ENCODE data around the gene ADAMTS7.

ADAMTS7 gene

GRCh38 chr15:78811825-78812183 lies 540 bp upstream of the ADAMTS7 start:
- TF ChIP-seq ZFX (IDR thresholded peaks at IDR 0.05; ENCODE audit: borderline replicate concordance) (no peak), CTCF (IDR thresholded peaks at IDR 0.05) (no peak)
- no peak overlapping the region for H3K27ac ChIP-seq

DNA sequence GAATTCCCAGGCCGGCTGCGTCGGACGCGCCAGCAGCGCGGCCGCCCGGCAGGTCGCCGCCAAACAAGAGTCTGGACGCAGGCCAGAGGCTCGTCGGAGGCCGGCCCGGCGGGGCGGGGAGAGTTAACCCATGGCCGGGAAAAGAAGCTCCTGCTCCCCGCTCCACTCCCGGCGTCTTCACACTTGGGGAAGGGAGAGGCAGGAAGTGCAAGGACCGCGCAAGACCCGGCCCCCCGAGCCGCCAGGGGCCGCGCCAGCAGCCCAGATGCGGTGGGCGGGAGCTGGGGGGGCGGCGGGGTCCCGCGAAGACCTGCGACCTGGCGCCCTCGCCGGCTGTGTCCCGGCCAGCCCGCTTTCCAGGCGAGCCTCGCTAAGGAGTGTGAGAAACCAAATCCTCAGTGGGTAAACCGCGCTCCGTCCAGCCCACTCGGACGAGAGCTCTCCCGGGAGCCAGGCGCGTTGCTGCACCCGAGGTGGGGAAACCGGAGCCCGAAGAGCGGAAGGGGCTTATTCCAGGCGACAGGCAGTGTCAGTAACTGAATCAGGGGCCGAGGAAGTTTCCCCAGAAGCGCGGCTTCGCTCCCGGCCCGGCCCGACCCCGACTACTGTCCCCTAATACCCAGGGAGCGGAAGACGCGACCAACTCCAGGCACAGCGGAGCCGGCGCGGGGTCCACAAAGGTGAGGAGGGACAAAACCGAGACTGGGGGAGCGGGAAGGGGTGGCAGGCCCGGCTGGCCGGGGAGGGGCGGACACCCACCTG lies 721 bp downstream of the ADAMTS7 start:
- no peak for TF ChIP-seq CTCF (IDR thresholded peaks at IDR 0.05)
- TF ChIP-seq ZFX (IDR thresholded peaks at IDR 0.05; ENCODE audit: borderline replicate concordance), result no peak
- H3K27ac ChIP-seq, result no peak overlapping the region

GRCh38 chr15:78810003-78810361 lies 1.3 kb downstream of the ADAMTS7 start:
- no peak overlapping the region for H3K27ac ChIP-seq
- TF ChIP-seq ZFX (IDR thresholded peaks at IDR 0.05; ENCODE audit: borderline replicate concordance) (no peak), CTCF (IDR thresholded peaks at IDR 0.05) (no peak)

DNA sequence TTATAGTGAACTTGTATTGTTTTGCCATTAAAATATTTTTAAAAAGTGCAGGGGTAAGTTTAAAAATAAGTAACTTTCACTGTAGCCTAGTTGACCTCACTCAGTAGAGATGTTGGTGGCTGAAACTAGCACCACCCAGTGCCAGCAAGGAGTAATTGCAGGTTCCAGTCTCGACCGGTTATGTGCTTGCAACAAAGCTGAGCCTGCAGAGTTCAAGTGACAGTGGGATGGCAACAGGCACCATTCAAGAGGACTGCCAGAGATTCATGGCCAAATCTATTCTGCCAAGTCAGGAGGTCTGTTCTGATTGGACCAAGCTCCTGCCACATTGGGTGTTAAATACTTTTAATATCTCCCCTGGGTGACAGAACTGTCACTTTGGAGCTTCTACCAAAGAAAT lies 2.7 kb downstream of the ADAMTS7 start:
- TF ChIP-seq ZFX (IDR thresholded peaks at IDR 0.05; ENCODE audit: borderline replicate concordance) (no peak), CTCF (IDR thresholded peaks at IDR 0.05) (peak; percentile 67)
- H3K27ac ChIP-seq, result no peak overlapping the region

- TF ChIP-seq CTCF (IDR thresholded peaks at IDR 0.05), result no peak
- TF ChIP-seq ZFX (IDR thresholded peaks at IDR 0.05; ENCODE audit: borderline replicate concordance), result no peak
- H3K27ac ChIP-seq, result no peak overlapping the region
Observed at GRCh38 chr15:78807359-78807758, 3.9 kb downstream of the ADAMTS7 start.

GRCh38 chr15:78804391-78804792 lies 6.9 kb downstream of the ADAMTS7 start:
- H3K27ac ChIP-seq, result no peak overlapping the region
- no peak for TF ChIP-seq CTCF (IDR thresholded peaks at IDR 0.05)
- no peak for TF ChIP-seq ZFX (IDR thresholded peaks at IDR 0.05; ENCODE audit: borderline replicate concordance)

GRCh38 chr15:78800806-78801205 lies 10.5 kb downstream of the ADAMTS7 start:
- TF ChIP-seq ZFX (IDR thresholded peaks at IDR 0.05; ENCODE audit: borderline replicate concordance) (no peak), CTCF (IDR thresholded peaks at IDR 0.05) (no peak)
- no peak overlapping the region for H3K27ac ChIP-seq

Measured in 22Rv1 (cell line).